BLaER1 treated with 17β-estradiol and CSF1 and Interleukin-3, amounts not matched to agents 10 nM and 100 nM (cell line): ENCODE data around the gene SLC25A11.

Source experiments
- H3K27ac ChIP-seq, 11 experiments: shearing (Covaris generic); formaldehyde crosslinking; 2 replicates each; pipeline ENCODE4 v1.8.1; 2022
- H3K27me3 ChIP-seq, 11 experiments: shearing (Covaris generic); formaldehyde crosslinking; 2 replicates each; pipeline ENCODE4 v1.8.1; 2022
- H3K36me3 ChIP-seq, 11 experiments: shearing (Covaris generic); formaldehyde crosslinking; 2 replicates each; pipeline ENCODE4 v1.8.1; 2022
- H3K4me1 ChIP-seq, 10 experiments: shearing (Covaris generic); formaldehyde crosslinking; 2 replicates each; pipeline ENCODE4 v1.8.1; 2022
- H3K4me2 ChIP-seq, 11 experiments: shearing (Covaris generic); formaldehyde crosslinking; 2 replicates each; pipeline ENCODE4 v1.8.1; 2022
- H3K4me3 ChIP-seq, 10 experiments: shearing (Covaris generic); formaldehyde crosslinking; 2 replicates each; pipeline ENCODE4 v1.8.1; 2022
- H3K9ac ChIP-seq, 11 experiments: shearing (Covaris generic); formaldehyde crosslinking; 2 replicates each; pipeline ENCODE4 v1.8.1; 2022
- H3K9me3 ChIP-seq, 11 experiments: shearing (Covaris generic); formaldehyde crosslinking; replicated peaks in 1 of 11; 2 replicates each; pipeline ENCODE4 v1.8.1; 2022
- H4K20me1 ChIP-seq, 11 experiments: shearing (Covaris generic); formaldehyde crosslinking; 2 replicates each; pipeline ENCODE4 v1.8.1; 2022
- Cebpa-rat ChIP-seq, 11 experiments: shearing (Covaris generic); IDR thresholded peaks; 2 replicates each; pipeline ENCODE4 v1.8.1; 2022

The SLC25A11 gene

GRCh38 chr17:4903051-4903818 lies 36.6 kb downstream of the SLC25A11 start, which contains the start of gene CHRNE:
CHRNE (minus strand) TSS chr17:4903098; CDS start chr17:4903063, 35 bp downstream.
- peak within 1 kb of the TSS in 1 of 10 experiments; percentile 24; a peak in 1 of 20 replicates for H3K4me3 ChIP-seq
- H3K27ac ChIP-seq, result peak within 1 kb of the TSS in 4 of 11 experiments; percentile 3 to 44 (median 17); a peak in 6 of 22 replicates
- H4K20me1 ChIP-seq, result peaks cover 0 to 10% (median 0%) of the 10 kb centered on the region in 11 experiments; a peak in 6 of 22 replicates
- peak within 1 kb of the TSS in 9 of 11 experiments; percentile 3 to 49 (median 29); a peak in 9 of 22 replicates for H3K9ac ChIP-seq
- H3K36me3 ChIP-seq, result 0 out of 22 replicates have a peak, but pooled peaks cover 0 to 5% (median 0%) of the 10 kb centered on the region in 11 experiments
- H3K4me2 ChIP-seq, result peak within 1 kb of the TSS; percentile 57 to 89 (median 71)
- no peaks in the 10 kb centered on the region for H3K9me3 ChIP-seq
- peaks cover 46 to 59% (median 53%) of the 10 kb centered on the region in 10 experiments for H3K4me1 ChIP-seq
- H3K27me3 ChIP-seq, result peaks cover 24 to 32% (median 31%) of the 10 kb centered on the region in 11 experiments
- no peak for TF ChIP-seq Cebpa-rat (IDR thresholded peaks at IDR 0.05)

- Histone ChIP-seq H3K4me3 (no peak overlapping the region), H3K9ac (peak overlapping the region in 8 of 11 experiments; percentile 3 to 49 (median 29); a peak in 7 of 22 replicates), H3K4me1 (peaks cover 42 to 56% (median 51%) of the 10 kb centered on the region in 10 experiments), H3K4me2 (peak overlapping the region; percentile 57 to 89 (median 71)), H3K27ac (peak overlapping the region in 4 of 11 experiments; percentile 3 to 44 (median 17); a peak in 6 of 22 replicates), H4K20me1 (peaks cover 0 to 12% (median 0%) of the 10 kb centered on the region in 11 experiments; a peak in 6 of 22 replicates), H3K27me3 (peaks cover 26 to 38% (median 34%) of the 10 kb centered on the region in 11 experiments), H3K36me3 (peaks cover 0 to 8% (median under 1%) of the 10 kb centered on the region in 11 experiments; a peak in 8 of 22 replicates), H3K9me3 (no peaks in the 10 kb centered on the region)
- TF ChIP-seq Cebpa-rat (IDR thresholded peaks at IDR 0.05), result no peak
Observed at GRCh38 chr17:4902540-4902939, 37.3 kb downstream of the SLC25A11 start.

GRCh38 chr17:4901648-4902344 lies 38.0 kb downstream of the SLC25A11 start:
- H3K9ac ChIP-seq, result peak overlapping the region in 1 of 11 experiments; percentile 24; a peak in 1 of 22 replicates
- peaks cover 42 to 63% (median 52%) of the 10 kb centered on the region in 10 experiments for H3K4me1 ChIP-seq
- no peak overlapping the region for H3K4me3 ChIP-seq
- peaks cover 6 to 15% (median 8%) of the 10 kb centered on the region in 11 experiments; a peak in 21 of 22 replicates for H3K36me3 ChIP-seq
- H3K9me3 ChIP-seq, result no peaks in the 10 kb centered on the region
- peak overlapping the region in 10 of 11 experiments; percentile 57 to 89 (median 76); a peak in 15 of 22 replicates for H3K4me2 ChIP-seq
- H4K20me1 ChIP-seq, result peaks cover 0 to 19% (median 0%) of the 10 kb centered on the region in 11 experiments; a peak in 9 of 22 replicates
- H3K27me3 ChIP-seq, result peaks cover 26 to 44% (median 35%) of the 10 kb centered on the region in 11 experiments
- no peak for TF ChIP-seq Cebpa-rat (IDR thresholded peaks at IDR 0.05)
- peak overlapping the region in 2 of 11 experiments; percentile 16 to 44; a peak in 2 of 22 replicates for H3K27ac ChIP-seq

- Histone ChIP-seq H3K27ac (peak overlapping the region in 1 of 11 experiments; percentile 17; a peak in 2 of 22 replicates), H3K4me3 (peak overlapping the region in 6 of 10 experiments; percentile 25 to 55 (median 40); a peak in 6 of 20 replicates), H3K9ac (peak overlapping the region in 2 of 11 experiments; percentile 8 to 68; a peak in 1 of 22 replicates), H3K4me2 (peak overlapping the region; percentile 64 to 89 (median 80)), H4K20me1 (peaks cover 0 to 25% (median 0%) of the 10 kb centered on the region in 11 experiments; a peak in 9 of 22 replicates), H3K36me3 (peaks cover 12 to 21% (median 14%) of the 10 kb centered on the region in 11 experiments; a peak in 21 of 22 replicates), H3K9me3 (no peaks in the 10 kb centered on the region), H3K27me3 (peaks cover 26 to 44% (median 35%) of the 10 kb centered on the region in 11 experiments), H3K4me1 (peaks cover 42 to 64% (median 53%) of the 10 kb centered on the region in 10 experiments)
- no peak for TF ChIP-seq Cebpa-rat (IDR thresholded peaks at IDR 0.05)
Observed at GRCh38 chr17:4901108-4901647, 38.7 kb downstream of the SLC25A11 start.

- Histone ChIP-seq H3K27ac (peak overlapping the region in 1 of 11 experiments; percentile 17; a peak in 2 of 22 replicates), H3K4me2 (peak overlapping the region; percentile 64 to 89 (median 80)), H4K20me1 (peaks cover 0 to 29% (median 0%) of the 10 kb centered on the region in 11 experiments; a peak in 9 of 22 replicates), H3K9ac (peak overlapping the region in 3 of 11 experiments; percentile 8 to 68 (median 30); a peak in 2 of 22 replicates), H3K4me1 (peaks cover 42 to 71% (median 54%) of the 10 kb centered on the region in 10 experiments), H3K4me3 (peak overlapping the region in 6 of 10 experiments; percentile 25 to 55 (median 50); a peak in 11 of 20 replicates), H3K27me3 (peaks cover 26 to 44% (median 35%) of the 10 kb centered on the region in 11 experiments), H3K36me3 (peaks cover 19 to 28% (median 21%) of the 10 kb centered on the region in 11 experiments), H3K9me3 (no peaks in the 10 kb centered on the region)
- no peak for TF ChIP-seq Cebpa-rat (IDR thresholded peaks at IDR 0.05)
Observed at GRCh38 chr17:4900231-4901107, 39.4 kb downstream of the SLC25A11 start.

GRCh38 chr17:4899341-4900230 lies 40.3 kb downstream of the SLC25A11 start, which contains the start of gene C17orf107:
C17orf107 (plus strand) TSS chr17:4899536; CDS start chr17:4899763, 227 bp downstream.
- peak in 6 of 11 experiments; percentile 28 to 86 (median 56); a peak in 5 of 22 replicates for TF ChIP-seq Cebpa-rat (IDR thresholded peaks at IDR 0.05)
- Histone ChIP-seq H3K36me3 (peaks cover 28 to 37% (median 30%) of the 10 kb centered on the region in 11 experiments), H3K4me1 (peaks cover 42 to 76% (median 54%) of the 10 kb centered on the region in 10 experiments), H3K27ac (peak within 1 kb of the TSS in 6 of 11 experiments; percentile 25 to 70 (median 41); a peak in 10 of 22 replicates), H4K20me1 (peaks cover 0 to 30% (median 0%) of the 10 kb centered on the region in 11 experiments; a peak in 9 of 22 replicates), H3K27me3 (peaks cover 26 to 44% (median 35%) of the 10 kb centered on the region in 11 experiments), H3K4me3 (peak within 1 kb of the TSS; percentile 36 to 66 (median 52)), H3K9me3 (no peaks in the 10 kb centered on the region), H3K9ac (peak within 1 kb of the TSS; percentile 25 to 70 (median 60); a peak in 19 of 22 replicates), H3K4me2 (peak within 1 kb of the TSS; percentile 64 to 89 (median 80))
